OCI-LY3 (cell line): ENCODE data around the gene FGGY.

Experiments
- EZH2phosphoT487 ChIP-seq: fragments of 200-600 bp; shearing (Covaris generic); IDR thresholded peaks from 2 replicates; pipeline ENCODE4 v1.6.1; 2018; ENCODE audit warnings: antibody characterized with exemption, mixed run types, low read depth
- TF ChIP-seq, protein P1 (sequence below): fragments of 200-600, 300-600 bp; sonication (generic); IDR thresholded peaks from 2 replicates; pipeline ENCODE4 v1.5.1; 2014; ENCODE audit warnings: antibody characterized with exemption, low read length, low read depth

DNA sequence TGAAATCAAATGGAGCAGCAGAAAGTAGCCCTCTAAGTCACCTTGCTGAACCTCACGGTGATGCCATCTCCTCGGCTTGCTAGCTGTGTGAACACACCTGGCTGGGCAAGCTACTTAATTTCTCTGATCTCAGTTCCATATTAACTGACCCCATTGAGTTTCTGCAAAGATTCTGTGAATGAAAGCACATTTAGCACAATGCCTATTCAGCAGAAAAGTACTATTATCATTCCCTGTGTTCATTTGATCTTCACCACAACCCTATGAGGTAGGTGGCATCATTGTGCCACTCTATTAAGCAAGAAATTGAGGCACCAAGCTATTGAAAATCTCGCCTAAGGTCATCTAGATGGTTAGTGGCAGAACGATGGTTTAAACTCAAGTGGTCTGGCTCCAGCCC lies 387.8 kb downstream of the FGGY start:
- TF ChIP-seq, protein P1, sequence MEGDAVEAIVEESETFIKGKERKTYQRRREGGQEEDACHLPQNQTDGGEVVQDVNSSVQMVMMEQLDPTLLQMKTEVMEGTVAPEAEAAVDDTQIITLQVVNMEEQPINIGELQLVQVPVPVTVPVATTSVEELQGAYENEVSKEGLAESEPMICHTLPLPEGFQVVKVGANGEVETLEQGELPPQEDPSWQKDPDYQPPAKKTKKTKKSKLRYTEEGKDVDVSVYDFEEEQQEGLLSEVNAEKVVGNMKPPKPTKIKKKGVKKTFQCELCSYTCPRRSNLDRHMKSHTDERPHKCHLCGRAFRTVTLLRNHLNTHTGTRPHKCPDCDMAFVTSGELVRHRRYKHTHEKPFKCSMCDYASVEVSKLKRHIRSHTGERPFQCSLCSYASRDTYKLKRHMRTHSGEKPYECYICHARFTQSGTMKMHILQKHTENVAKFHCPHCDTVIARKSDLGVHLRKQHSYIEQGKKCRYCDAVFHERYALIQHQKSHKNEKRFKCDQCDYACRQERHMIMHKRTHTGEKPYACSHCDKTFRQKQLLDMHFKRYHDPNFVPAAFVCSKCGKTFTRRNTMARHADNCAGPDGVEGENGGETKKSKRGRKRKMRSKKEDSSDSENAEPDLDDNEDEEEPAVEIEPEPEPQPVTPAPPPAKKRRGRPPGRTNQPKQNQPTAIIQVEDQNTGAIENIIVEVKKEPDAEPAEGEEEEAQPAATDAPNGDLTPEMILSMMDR: no peak
- TF ChIP-seq EZH2phosphoT487: no peak
